Adipocyte (in vitro differentiated cells): ENCODE measurements around the gene TMX4.
A peak's percentile ranks its signal among the peaks of the same experiment; 100 is the strongest.

Experiments used
- DNase-seq: peaks from one replicate; pipeline ENCODE4 v3.0.0-alpha.2; 2015; ENCODE audit warnings: low read depth
- H3K27me3 ChIP-seq: replicated peaks from 2 replicates; pipeline ENCODE4 v1.7.0; 2013; ENCODE audit warnings: mild to moderate bottlenecking, low read length, moderate library complexity; ENCODE audit not compliant: control insufficient read depth, insufficient read depth
- H3K36me3 ChIP-seq: 2 replicates; pipeline ENCODE4 v1.7.0; 2013; ENCODE audit warnings: low read length, mild to moderate bottlenecking, moderate library complexity; ENCODE audit not compliant: control insufficient read depth, insufficient read depth, severe bottlenecking
- H3K4me1 ChIP-seq: 2 replicates; pipeline ENCODE4 v1.7.0; 2013; ENCODE audit warnings: mild to moderate bottlenecking, low read length, moderate library complexity; ENCODE audit not compliant: control insufficient read depth, insufficient read depth
- H3K4me3 ChIP-seq: 2 replicates; pipeline ENCODE4 v1.7.0; 2013; ENCODE audit warnings: mild to moderate bottlenecking, low read length, moderate library complexity
- H3K9ac ChIP-seq: 2 replicates; pipeline ENCODE4 v1.7.0; 2013; ENCODE audit warnings: mild to moderate bottlenecking, low read length, moderate library complexity
- H3K9me3 ChIP-seq: 2 replicates; pipeline ENCODE4 v1.7.0; 2013; ENCODE audit warnings: mild to moderate bottlenecking, low read length, moderate library complexity; ENCODE audit not compliant: control insufficient read depth

TMX4 gene, protein sequence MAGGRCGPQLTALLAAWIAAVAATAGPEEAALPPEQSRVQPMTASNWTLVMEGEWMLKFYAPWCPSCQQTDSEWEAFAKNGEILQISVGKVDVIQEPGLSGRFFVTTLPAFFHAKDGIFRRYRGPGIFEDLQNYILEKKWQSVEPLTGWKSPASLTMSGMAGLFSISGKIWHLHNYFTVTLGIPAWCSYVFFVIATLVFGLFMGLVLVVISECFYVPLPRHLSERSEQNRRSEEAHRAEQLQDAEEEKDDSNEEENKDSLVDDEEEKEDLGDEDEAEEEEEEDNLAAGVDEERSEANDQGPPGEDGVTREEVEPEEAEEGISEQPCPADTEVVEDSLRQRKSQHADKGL

DNA sequence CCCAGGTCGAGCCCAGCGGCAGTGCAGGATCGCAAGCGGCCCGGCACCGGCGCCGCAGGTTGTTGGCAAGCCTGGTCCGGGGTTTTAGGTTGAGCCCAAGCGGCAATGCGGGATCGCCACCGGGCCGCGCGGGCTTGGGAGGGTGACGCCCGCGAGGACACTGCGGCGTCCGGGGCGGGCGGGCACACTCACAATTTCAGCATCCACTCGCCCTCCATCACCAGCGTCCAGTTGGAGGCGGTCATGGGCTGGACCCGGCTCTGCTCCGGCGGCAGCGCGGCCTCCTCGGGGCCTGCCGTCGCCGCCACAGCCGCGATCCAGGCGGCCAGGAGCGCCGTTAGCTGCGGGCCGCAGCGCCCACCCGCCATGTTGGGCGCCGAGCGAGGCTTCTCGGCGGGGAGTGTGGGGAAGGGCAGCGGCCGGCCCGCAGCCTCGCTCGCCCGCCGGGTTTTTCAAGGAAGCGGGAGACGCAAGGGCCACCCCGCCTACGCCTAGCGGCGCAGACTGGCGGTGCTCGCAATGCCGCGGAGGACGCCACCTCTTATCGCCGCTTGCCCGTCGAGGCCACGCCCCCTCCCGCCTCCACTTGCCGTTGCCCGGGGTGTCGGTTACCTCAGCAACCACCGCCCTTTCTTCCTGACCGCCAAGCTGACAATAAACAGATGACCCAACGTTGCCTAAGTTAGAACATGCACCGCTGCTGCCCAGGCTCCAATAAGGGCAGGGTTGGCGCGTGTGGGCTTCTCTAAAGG is at the start of gene TMX4:
Gene TMX4 (minus strand): TSS at position 516 of the 752 bp plus-strand sequence. CDS start 148 bp downstream, at position 368.
- peak; percentile 99 for DNase-seq
- peak within 1 kb of the TSS; percentile 92 for H3K4me3 ChIP-seq
- no peaks in the 10 kb centered on the region for H3K27me3 ChIP-seq
- peaks cover 28% of the 10 kb centered on the region for H3K4me1 ChIP-seq
- no peaks in the 10 kb centered on the region for H3K9me3 ChIP-seq
- peak within 1 kb of the TSS; percentile 89 for H3K9ac ChIP-seq
- no peaks in the 10 kb centered on the region for H3K36me3 ChIP-seq

GRCh38 chr20:8067082-8067481 is 47.5 kb upstream of the TMX4 start:
- no peak for DNase-seq
- Histone ChIP-seq H3K4me3 (no peak overlapping the region), H3K9me3 (no peaks in the 10 kb centered on the region), H3K27me3 (no peaks in the 10 kb centered on the region), H3K36me3 (no peaks in the 10 kb centered on the region), H3K4me1 (no peaks in the 10 kb centered on the region), H3K9ac (no peak overlapping the region)

- Histone ChIP-seq H3K4me1 (no peaks in the 10 kb centered on the region), H3K36me3 (no peaks in the 10 kb centered on the region), H3K27me3 (no peaks in the 10 kb centered on the region), H3K4me3 (no peak overlapping the region), H3K9ac (no peak overlapping the region), H3K9me3 (no peaks in the 10 kb centered on the region)
- no peak for DNase-seq
These were observed 47.1 kb upstream of the TMX4 start for GRCh38 chr20:8066662-8067061.

DNA sequence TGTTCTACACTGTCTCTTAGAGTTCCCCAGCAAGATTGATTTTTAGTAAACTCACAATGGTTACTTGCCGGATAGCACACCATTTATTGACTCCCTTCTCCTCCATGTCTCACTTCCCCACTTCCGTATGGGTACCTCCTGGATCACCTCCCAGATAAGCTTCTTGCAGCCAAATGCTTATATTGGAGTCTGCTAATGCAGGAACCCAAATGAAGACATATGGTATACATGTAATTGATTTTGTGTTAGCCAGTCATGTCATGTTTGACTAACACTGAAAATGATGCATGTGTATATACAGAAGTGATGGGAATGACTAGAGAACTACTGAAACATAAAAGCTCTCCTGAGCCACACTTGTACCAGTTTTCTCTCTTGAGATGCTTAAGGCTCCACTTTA is 46.1 kb upstream of the TMX4 start:
- H3K27me3 ChIP-seq, result no peaks in the 10 kb centered on the region
- DNase-seq, result no peak
- no peak overlapping the region for H3K9ac ChIP-seq
- peaks cover 5% of the 10 kb centered on the region for H3K4me1 ChIP-seq
- no peaks in the 10 kb centered on the region for H3K9me3 ChIP-seq
- no peak overlapping the region for H3K4me3 ChIP-seq
- no peaks in the 10 kb centered on the region for H3K36me3 ChIP-seq

DNA sequence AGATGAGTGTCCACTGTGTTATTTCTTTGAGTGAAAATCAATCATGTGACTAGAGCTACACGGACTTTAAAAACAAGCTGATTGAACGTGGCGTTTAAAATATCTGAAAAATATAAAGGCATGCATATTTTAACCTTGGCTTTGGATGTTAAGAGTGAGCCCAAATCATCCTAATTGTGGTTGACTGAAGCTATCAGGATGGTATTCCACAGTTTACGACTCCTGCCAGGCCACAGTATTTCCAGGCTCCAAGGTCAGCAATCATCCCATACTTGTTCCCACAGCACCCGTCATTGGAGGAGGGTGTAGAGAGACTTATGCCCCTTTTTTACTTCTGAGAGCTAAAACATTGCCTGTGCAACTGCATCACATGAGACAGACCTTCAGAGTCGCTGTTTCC is 43.2 kb upstream of the TMX4 start:
- Histone ChIP-seq H3K4me3 (no peak overlapping the region), H3K9ac (no peak overlapping the region), H3K36me3 (no peaks in the 10 kb centered on the region), H3K27me3 (no peaks in the 10 kb centered on the region), H3K4me1 (peaks cover 9% of the 10 kb centered on the region), H3K9me3 (no peaks in the 10 kb centered on the region)
- DNase-seq, result no peak

DNA sequence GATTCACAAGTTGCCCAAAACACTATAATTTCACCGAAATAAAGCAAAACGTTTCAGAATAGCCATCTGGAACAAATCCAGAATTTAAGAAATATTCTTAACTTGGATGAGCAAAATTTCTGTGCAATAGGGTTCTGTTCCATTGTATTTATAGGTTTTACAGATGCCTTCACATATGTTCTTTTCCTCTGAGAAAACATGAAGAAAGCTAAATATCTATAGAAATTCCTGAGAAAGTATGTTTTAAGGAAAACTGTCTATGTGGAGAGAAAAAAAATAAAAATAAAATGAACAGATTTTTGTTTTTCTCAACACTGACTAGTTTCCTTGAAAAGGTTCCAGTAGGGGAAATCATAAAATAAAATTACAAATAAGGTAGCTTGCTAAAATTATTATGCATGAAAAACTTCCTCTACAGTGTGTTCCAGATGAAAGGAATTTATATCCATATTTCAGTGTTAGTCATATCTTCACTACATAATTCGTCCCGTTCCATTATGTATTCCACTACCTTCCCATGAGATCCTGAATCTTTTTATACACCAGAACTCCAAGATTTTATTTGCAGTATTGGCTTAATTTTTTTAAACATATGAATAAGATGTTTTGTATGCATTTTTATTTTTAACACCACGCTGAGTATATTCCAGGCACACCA is 42.4 kb upstream of the TMX4 start:
- peaks cover 9% of the 10 kb centered on the region for H3K4me1 ChIP-seq
- no peaks in the 10 kb centered on the region for H3K9me3 ChIP-seq
- no peak for DNase-seq
- H3K9ac ChIP-seq, result no peak overlapping the region
- no peak overlapping the region for H3K4me3 ChIP-seq
- no peaks in the 10 kb centered on the region for H3K36me3 ChIP-seq
- no peaks in the 10 kb centered on the region for H3K27me3 ChIP-seq

- no peaks in the 10 kb centered on the region for H3K27me3 ChIP-seq
- no peaks in the 10 kb centered on the region for H3K9me3 ChIP-seq
- no peak overlapping the region for H3K9ac ChIP-seq
These were observed 41.4 kb upstream of the TMX4 start for GRCh38 chr20:8060977-8061376.

GRCh38 chr20:8057871-8058270 is 38.3 kb upstream of the TMX4 start:
- no peaks in the 10 kb centered on the region for H3K9me3 ChIP-seq
- no peak for DNase-seq
- no peak overlapping the region for H3K4me3 ChIP-seq
- no peaks in the 10 kb centered on the region for H3K27me3 ChIP-seq
- H3K9ac ChIP-seq, result no peak overlapping the region
- peaks cover 9% of the 10 kb centered on the region for H3K4me1 ChIP-seq
- H3K36me3 ChIP-seq, result no peaks in the 10 kb centered on the region

More at GRCh38 chr20:8060977-8061376, 41.4 kb upstream of the TMX4 start:
- DNase-seq, result no peak
- H3K36me3 ChIP-seq, result no peaks in the 10 kb centered on the region
- no peak overlapping the region for H3K4me3 ChIP-seq
- H3K4me1 ChIP-seq, result peaks cover 9% of the 10 kb centered on the region

DNA sequence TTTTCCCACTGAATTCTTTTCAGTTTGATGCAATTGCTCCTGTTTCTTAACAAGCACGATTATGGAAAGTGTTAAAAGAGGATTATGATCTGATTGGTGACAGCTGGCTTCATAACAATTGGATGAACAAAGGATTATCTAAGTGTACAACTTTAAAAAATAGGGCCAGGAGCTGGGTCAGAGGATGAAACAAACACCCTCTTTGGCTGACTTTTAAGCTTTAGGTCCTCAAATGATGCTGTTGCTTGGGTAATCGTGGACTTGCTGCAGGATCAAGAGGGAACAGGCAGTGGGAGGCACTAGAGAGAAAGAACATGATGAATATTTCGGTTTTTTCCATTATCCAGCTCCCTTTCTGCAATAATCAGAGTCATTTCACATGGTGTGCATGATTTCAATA is 35.5 kb upstream of the TMX4 start:
- Histone ChIP-seq H3K4me3 (no peak overlapping the region), H3K27me3 (no peaks in the 10 kb centered on the region), H3K36me3 (no peaks in the 10 kb centered on the region), H3K4me1 (peaks cover 3% of the 10 kb centered on the region), H3K9ac (no peak overlapping the region), H3K9me3 (no peaks in the 10 kb centered on the region)
- DNase-seq, result no peak

GRCh38 chr20:8050157-8050837 is 30.7 kb upstream of the TMX4 start:
- Histone ChIP-seq H3K4me1 (no peaks in the 10 kb centered on the region), H3K36me3 (no peaks in the 10 kb centered on the region), H3K27me3 (no peaks in the 10 kb centered on the region), H3K4me3 (no peak overlapping the region), H3K9ac (no peak overlapping the region), H3K9me3 (no peaks in the 10 kb centered on the region)
- no peak for DNase-seq

- Histone ChIP-seq H3K9ac (no peak overlapping the region), H3K27me3 (no peaks in the 10 kb centered on the region), H3K9me3 (no peaks in the 10 kb centered on the region), H3K4me3 (no peak overlapping the region), H3K4me1 (no peaks in the 10 kb centered on the region), H3K36me3 (no peaks in the 10 kb centered on the region)
- peak; percentile 3 for DNase-seq
These were observed 29.7 kb upstream of the TMX4 start for GRCh38 chr20:8049310-8049709.
